Stimulated activated CD4-positive, alpha-beta T cell treated with anti-CD3 and anti-CD28 coated beads, Interleukin-2, amount 100 ng/mL, for 48 hours (primary cell): ENCODE data around the gene SEMA5A.

ENCODE experiments used
- DNase-seq, 2 donors: peaks; one replicate each; pipeline ENCODE4 v3.0.0-alpha.2; 2020

Gene SEMA5A

GRCh38 chr5:9314558-9314957, 231.3 kb downstream of the SEMA5A start:
- no peak for DNase-seq

- DNase-seq: no peak
Measured at GRCh38 chr5:9313751-9314150, 232.1 kb downstream of the SEMA5A start.

- DNase-seq: no peak
Measured at GRCh38 chr5:9307150-9307549, 238.7 kb downstream of the SEMA5A start.

GRCh38 chr5:9302218-9302617, 243.7 kb downstream of the SEMA5A start:
- no peak for DNase-seq

- no peak for DNase-seq
Measured at GRCh38 chr5:9301200-9301599, 244.7 kb downstream of the SEMA5A start.

GRCh38 chr5:9297134-9297533, 248.7 kb downstream of the SEMA5A start:
- DNase-seq: no peak

GRCh38 chr5:9295466-9295801, 250.4 kb downstream of the SEMA5A start:
- DNase-seq: no peak

GRCh38 chr5:9294793-9295465, 250.9 kb downstream of the SEMA5A start:
- DNase-seq: no peak

- DNase-seq: no peak
Measured at GRCh38 chr5:9288234-9288633, 257.6 kb downstream of the SEMA5A start.

GRCh38 chr5:9284781-9285307, 261.0 kb downstream of the SEMA5A start:
- no peak for DNase-seq

GRCh38 chr5:9284272-9284671, 261.6 kb downstream of the SEMA5A start:
- no peak for DNase-seq

- DNase-seq: no peak
Measured at GRCh38 chr5:9283473-9283872, 262.4 kb downstream of the SEMA5A start.

- DNase-seq: no peak
Measured at GRCh38 chr5:9283021-9283420, 262.9 kb downstream of the SEMA5A start.

GRCh38 chr5:9282211-9282610, 263.7 kb downstream of the SEMA5A start:
- DNase-seq: no peak

- DNase-seq: no peak
Measured at GRCh38 chr5:9279774-9280173, 266.1 kb downstream of the SEMA5A start.

- DNase-seq: no peak
Measured at GRCh38 chr5:9278921-9279603, 266.8 kb downstream of the SEMA5A start.

GRCh38 chr5:9269014-9269413, 276.9 kb downstream of the SEMA5A start:
- DNase-seq: no peak

GRCh38 chr5:9268226-9268625, 277.6 kb downstream of the SEMA5A start:
- DNase-seq: no peak

GRCh38 chr5:9265441-9266287, 280.2 kb downstream of the SEMA5A start:
- DNase-seq: no peak

- no peak for DNase-seq
Measured at GRCh38 chr5:9264301-9264700, 281.6 kb downstream of the SEMA5A start.

- no peak for DNase-seq
Measured at GRCh38 chr5:9263656-9264055, 282.2 kb downstream of the SEMA5A start.

GRCh38 chr5:9251379-9251980, 294.4 kb downstream of the SEMA5A start:
- DNase-seq: no peak

GRCh38 chr5:9249231-9249630, 296.6 kb downstream of the SEMA5A start:
- DNase-seq: no peak
